NCI-H1694 treated with DMSO at 0.1 percent for 48 hours (cell line): ENCODE results near the gene AQP6.

ENCODE experiments used
- DNase-seq: peaks from one replicate; lab custom pipeline; 2025; lab: John Stamatoyannopoulos, UW

The AQP6 gene, protein sequence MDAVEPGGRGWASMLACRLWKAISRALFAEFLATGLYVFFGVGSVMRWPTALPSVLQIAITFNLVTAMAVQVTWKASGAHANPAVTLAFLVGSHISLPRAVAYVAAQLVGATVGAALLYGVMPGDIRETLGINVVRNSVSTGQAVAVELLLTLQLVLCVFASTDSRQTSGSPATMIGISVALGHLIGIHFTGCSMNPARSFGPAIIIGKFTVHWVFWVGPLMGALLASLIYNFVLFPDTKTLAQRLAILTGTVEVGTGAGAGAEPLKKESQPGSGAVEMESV

DNA sequence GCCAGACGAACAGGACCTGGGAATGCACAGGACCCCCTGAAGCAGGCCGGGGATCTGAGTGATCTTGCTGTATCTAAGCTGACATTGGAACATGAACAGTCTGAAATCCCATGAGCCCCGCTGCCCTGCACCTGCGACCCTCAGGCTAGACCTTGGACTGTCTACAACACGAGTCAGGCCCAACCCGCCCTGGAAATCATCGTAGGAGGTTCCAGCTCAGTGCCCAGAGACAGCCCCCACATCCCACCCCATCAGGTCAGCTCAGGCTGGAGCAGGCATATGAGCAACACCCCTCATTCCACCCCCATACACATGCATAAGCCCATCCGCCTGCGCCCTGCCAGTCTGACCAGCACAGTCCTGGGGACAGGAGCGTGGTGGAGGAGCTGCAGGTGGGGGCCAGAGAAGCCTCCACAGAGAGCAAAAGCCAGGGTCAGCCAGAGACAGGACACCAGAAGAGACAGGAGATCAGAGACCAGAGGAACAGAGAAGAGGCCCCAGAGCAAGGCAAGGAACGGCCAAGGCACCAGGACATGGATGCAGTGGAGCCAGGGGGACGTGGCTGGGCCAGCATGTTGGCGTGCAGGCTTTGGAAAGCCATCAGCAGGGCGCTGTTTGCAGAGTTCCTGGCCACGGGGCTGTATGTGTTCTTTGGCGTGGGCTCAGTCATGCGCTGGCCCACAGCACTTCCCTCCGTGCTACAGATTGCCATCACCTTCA, at the start of gene AQP6:
Gene AQP6, plus strand, starts transcription at position 307 of the 720 bp plus-strand sequence. Its CDS starts 227 bp downstream, at position 534.
- no peak for DNase-seq

DNA sequence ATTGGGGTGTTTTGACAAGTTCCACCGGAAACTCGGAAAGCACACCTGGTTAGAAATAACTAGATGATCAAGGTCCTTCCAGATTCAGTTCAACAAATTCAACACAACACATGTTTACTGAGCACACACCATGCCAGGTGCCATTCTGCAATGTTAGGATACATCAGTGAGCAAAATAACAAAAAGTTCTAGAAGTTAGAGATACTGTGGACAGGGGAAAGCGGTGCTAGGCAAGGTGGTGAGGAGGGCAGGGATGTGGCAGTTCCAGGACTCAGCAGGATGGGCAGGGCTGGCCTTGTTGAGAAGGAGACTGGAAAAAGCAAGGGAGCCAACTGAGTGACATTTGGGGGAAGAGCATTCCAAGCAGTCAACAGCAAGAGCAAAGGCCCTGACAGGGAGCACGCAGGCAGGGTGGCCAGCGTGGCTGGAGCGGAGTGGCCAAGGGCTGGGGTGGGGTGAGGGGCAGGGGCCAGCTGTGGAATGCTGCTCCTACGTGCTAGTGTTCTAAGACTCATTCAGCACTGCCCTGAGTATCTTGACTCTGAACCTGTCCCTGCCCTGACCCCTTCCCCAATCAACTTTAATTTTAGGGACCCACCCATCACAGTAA, 49.6 kb upstream of the AQP6 start:
- no peak for DNase-seq

DNA sequence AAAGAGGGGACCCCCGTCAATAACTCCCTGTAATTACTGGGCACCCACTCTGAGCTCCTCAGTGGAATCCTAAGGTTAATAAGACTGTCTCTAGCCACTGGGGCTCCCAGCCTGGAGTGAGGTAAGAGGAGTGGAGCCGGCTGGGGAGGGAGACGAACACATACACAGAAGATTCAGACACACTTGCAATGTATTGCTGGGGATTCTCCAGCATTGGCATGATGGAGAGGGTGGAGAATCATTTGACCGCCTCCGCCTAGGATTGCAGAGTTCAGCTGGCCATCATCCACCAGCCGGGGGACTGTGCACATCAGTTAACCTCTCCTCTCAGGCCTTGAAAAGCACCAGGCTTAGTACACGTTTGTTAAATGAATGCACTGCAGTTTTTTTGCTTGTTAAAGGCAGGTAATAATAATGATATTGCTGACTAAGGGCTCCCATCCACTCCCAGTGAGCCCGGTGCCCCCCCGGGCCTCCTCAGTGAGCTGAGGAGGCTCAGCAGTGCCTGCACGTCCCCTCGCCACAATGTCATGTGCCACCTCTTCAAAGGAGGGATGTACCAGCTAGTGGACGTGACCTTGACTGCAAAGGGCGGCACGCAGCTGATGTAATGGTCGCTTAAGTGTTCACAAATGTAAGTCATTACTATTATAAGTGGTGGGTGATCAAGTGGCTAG, 48.7 kb upstream of the AQP6 start:
- DNase-seq = no peak

DNA sequence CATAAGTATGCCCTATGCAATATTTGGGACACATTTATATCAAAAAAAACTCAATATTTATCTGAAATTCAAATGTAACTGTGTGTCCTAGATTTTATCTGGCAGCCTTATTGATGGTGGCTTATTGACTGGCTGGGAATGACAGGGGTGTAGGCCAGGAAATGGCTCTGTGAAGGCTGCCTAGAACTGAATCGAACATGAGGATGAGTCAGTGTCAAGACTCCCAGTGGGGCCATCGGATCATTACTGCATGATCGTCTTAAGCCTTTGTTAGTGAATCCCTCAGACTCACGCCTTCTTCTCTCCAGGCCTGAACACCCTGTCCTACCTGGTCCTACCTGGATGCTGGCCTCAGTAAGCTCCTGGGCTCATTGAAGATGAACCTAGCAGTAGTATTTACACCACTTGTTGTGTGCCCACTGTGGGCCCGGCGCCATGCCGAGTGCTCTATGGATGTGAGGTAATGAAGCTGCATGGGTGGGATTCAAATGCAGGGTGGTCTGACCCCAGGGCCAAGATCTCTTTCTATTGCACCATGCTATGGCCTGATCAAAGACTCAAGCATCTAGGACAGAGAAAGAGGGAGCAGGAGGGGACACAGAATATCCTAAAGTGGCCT, 48.0 kb upstream of the AQP6 start:
- DNase-seq = no peak

DNA sequence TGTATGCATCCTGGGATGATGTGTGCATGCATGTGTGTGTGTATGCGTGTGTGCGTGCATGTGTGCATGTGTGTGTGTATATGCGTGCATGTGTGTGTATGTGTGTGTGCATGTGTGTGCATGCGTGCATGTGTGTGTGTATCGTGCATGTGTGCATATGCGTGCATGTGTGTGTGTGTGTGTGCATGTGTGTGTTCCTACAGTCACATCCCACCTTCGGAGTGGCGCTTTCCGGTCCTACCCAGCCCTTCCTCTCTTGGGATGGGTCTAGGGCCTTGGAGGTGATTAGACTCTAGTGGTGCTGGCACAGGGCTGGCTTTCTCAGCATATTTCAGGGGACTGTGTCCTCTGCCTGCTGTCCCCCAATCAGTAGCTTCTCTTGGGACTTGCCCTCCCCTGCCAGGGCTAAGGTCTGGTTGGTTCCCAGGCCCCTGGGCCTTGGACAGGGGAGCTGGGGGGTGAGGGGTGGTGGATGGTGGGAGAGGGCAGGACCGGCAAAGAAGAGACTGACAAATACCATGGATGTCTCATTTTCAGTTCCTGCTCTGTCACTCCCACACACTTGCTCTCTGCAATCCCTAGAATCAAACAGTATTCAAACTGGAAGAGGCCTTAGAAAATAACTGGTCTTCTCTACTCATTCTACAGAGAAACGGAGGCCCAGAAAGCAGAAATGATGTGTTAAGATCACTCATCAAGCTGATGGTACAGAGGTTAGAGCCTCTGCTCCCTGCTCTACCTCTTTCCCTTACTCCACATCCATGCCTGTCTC, 47.1 kb upstream of the AQP6 start:
- no peak for DNase-seq

DNA sequence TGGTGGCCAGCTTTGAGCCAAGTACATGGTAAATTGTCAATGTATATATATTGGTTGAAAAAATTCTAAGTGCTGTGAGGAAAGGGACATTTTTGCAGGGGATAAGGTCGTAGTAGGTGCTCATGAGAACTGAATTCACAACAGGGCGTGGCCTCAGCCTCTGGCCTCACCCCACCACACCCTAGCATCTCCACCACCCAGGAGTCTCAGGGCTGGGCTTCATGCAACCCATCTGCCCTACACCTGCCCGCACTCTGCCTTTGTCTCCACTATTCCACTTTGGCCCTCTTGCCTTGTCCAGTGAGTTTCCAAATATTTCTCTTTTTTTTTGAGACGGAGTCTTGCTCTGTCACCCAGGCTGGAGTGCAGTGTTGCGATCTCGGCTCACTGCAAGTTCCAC, 44.3 kb upstream of the AQP6 start:
- no peak for DNase-seq

DNA sequence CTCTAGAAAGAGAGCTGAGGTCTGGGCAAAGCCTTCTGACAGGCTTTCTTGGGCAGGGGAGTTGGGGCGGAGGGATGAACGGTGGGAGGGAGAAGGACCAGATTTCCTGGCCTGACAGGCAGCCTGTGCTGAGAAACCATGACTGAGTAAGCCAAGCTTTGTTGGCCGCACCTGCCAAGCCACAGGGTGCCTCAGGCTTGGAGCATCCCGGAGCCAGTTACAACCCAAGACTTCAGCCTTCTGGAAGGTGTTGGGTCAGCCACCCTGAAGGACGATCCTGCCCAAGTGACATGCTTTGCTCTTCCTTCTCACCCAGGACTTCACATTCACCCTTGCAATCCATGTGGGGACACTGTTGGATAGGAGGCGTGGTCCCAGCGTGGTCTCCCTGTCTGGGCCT, 43.2 kb upstream of the AQP6 start:
- no peak for DNase-seq

DNA sequence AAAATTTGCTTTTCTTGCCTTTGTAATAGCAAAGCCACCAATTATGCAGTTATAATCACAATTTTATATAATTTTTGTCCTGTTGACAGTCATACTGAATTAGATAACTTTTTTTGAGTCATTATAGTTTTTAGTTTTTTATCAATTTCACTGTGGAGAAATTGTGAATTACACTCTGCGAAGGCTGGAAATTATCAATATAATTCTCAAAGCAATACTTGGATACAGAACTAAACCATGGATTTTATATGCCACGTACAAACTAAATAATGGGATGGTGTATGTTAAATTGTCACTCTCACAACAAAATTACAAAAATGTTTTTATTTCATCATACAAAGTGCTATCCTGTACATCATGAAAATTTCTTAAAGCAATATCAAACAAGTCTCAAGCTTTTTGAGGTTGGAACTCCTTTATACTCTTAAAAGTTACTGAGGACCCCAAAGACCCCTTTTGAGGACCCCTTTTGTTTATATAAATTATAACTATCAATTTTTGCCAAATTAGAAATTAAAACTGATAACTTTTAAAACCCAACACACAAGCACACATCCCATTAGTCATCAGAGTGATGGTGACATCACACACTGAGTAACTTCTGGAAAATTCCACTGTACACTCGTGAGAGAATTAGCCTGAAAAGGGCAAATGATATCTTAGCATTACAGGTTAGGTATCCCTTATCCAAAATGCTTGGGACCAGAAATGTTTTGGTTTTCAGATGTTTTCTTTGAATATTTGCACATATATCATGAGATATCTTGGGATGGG, 42.0 kb upstream of the AQP6 start:
- DNase-seq = no peak

DNA sequence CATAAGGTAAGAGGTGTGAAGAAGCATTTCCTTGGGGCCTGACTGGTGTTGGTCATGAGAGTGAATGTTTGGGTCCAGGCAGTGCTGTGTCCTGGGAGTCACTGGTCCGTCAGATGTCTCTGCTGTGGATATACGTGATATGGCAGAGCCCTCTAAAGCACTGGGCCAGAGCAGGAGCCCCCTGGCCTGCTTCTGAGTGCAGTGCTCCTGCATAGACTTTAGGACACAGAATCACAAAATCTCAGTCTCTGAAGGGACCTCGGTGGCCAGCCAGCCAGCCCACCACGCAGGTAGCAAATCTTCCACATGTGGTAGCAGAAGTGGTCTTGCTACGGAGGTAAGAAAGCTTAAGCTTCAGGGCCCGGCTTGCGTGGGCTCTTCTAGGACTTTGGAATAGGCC, 40.7 kb upstream of the AQP6 start:
- DNase-seq = no peak

DNA sequence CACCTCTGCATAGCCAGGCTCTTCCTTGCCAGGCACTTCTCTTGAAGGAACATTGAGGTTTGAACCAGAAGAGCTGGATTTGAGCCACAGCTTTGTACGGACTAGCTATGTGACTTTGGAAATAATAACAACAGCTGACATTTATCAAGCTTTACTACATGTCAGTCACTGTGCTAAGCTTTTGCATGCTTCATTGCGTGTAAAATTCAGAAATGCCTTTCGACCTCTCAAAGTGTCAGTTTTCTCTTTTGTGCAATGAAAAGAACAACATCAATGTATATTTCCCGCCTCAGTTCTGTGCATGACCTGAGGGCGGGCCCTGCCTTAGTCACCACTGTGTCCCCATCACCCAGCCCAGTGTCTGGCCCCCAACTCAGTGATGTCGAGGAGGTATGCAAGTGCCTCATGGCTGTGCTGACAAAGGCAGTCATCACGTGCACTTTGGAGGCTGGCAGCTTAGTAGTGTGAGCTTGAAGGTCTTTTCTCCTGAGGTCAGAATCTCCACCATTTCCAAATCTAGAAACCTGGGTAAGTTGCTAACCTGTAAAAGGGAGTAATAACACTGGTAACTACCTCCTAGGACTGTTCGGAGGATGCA, 40.1 kb upstream of the AQP6 start:
- no peak for DNase-seq

DNA sequence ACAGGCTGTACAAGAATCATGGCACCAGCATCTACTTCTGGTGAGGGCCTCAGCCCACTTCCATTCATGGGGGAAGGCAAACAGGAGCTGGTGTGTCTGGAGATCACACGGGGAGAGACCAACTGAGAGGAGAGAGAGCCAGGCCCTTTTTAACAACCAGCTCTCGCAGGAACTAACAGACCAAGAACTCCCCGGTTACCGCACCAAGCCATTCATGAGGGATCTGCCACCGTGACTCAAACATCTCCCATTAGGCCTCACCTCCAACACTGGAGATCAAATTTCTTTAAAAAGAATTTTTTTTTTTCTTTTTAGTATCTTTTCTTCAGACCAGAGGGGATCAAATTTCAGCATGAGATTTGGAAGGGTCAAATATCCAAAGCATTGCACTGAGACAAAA, 39.0 kb upstream of the AQP6 start:
- DNase-seq = no peak

DNA sequence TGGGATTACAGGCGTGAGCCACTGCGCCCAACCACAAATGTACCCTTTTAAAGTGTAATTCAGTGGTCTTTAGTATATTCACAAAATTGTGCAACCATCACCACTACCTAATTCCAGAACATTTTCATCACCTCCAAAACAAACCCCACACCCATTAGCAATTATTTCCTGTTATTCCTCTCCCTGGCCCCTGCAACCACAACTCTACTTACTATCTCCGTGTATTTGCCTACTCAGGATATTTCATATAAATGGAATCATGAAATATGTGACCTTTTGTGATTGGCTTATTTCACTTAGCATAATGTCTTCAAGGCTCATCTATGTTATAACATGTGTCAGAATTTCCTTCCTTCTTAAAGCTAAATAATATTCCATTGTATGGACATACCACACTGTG, 38.2 kb upstream of the AQP6 start:
- DNase-seq = no peak

DNA sequence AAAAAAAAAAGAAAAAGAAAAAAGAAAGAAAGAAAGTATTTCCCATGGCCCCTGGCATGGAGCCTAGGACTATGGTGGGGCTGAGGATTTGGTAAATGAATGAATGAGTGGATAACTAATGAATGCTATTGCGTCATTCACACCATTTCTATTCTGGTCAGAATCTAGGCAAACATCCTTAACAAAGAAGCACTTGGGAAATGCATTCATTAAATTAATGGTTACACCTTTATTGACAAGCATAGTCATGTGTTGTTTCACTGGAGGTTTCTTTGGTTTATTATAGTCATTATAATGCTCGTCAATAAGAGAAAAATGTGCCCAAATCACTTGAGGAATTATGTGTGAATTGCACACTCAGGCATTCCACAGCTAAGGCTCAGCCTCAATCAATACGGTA, 35.8 kb upstream of the AQP6 start:
- DNase-seq = no peak

DNA sequence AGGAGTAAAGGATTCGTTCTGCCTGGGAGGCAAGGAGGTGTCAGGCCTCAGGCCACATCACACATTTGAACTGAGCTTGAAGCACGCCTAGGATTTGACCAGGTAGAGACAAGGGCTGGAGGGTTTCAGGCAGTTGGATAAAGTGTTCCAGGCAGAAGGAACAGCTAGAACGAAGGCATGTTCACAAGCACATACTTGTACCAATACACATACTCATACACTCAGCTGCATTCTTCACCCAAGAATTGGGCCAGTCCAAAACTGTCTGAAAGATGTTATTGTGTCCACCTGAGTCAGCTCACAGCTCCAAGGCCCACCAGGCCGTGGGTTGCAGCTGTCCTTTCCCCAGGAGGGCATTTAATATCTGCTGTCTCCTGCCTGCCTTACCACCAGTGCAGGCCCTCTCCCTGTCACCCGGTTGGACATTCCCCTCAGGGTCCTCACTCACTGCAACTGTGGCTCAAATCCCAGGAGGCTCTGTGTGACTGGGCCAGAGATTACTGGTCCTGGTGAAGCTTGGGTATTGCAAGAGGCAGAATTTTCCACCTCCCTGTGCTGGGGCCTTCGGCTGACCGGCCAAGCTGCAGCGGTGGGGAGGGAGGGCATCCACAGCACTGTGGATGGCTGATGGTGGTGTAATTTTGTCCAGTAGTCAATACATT, 35.0 kb upstream of the AQP6 start:
- no peak for DNase-seq

DNA sequence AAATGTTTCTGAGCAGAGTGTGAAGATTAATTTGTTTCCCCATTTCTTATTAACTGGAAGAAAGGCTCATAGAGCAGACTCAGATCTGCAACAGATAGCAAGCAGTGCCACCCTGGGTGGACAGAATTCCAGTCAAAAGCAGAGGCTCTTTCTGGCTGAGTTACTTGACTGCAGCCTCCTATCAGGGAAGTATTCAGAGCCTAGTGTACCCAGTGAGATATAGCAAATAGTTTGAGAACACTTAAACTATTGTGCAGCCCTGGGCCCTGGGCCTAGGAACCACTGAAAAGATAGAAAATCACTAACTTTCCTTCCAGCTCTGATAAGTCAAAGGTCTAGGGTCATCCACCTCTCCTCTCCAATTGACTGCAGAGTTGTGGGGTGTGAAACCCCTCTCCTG, 33.4 kb upstream of the AQP6 start:
- no peak for DNase-seq

DNA sequence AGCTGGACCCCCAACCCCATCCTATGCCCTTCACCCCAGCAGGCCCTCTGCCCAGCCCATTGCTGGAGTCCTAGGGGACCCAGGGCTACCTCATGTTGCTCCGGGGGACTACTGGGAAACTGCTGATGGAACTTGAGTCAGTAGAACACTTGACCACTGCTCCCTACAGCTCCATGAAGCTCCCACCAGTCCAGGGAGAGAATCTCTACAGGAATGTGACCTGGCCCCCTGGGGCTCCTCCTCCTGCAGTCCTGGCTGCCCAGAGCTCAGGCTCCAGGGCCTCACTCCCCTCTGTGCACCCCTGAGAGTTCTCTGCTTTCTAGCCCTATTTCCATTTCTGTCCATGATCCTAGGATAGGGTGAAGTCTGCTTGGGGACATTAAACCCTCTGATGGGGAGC, 33.0 kb upstream of the AQP6 start:
- no peak for DNase-seq

DNA sequence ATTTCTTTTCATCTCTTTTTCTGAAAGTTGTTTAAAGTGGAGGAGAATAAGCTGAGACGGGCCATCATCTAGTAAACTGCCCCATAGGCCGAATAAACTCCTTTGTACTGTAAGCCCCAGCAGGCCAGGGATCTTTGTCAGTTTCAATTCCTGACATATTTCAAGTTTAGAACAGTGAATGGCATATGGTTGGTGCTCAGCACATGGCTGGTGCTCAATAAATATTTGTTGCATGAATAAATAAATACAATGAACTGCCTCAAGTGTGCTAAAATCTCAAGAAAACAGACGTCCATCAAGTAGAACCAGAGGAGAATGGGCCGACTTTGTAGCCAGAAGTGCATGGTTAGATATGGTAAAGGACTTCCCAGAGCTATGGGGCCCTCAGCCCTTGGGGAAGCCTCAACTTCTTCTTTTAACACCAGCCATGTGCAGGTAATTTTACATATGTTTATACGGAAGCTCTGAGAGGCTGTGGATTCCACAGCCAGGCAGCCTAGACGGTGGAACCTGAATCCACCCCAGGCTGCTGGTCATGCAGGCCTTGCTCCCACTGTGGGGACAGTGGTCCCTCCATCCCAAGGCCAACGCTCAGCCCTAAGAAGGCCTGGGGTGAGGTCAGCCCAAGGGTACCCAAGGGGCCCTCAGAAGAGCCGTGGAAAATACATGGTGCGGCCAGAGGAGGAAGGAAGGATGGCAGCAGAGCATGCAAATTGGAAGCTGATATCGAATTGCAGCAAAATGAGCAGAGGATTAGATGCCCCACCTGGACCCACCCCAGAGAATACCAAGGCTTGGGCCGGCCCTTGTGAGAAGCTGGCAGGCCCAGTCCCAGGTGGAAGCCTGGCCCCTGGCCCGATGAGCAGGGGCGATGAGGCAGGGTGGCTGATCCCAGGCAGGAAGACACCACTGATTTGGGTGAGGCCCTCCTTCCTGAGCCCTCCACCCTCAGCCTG, 30.9 kb upstream of the AQP6 start:
- peak; percentile 18 for DNase-seq

DNA sequence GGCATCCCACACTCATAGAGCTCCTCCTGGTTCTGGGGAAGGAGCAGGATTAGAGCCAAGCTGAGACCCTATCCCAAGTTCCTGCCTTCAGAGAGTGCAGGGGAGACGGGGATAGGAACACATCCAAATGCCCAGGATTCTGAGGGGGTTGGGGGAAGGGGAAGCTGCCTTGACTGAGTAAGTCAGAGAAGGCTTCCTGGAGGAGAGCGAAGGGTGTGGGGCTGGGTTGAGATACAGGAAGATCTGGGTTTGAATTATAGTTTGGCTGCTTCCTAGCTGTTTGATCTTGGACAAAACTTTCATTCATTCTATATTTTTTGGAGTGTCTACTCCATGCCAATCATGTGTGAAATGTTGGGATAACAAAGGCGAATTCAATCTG, 30.2 kb upstream of the AQP6 start:
- DNase-seq = no peak
